OCI-LY1 (cell line): ENCODE data around the gene EXOC6B.

Experiments used
- EZH2 ChIP-seq: fragments of 200-600 bp; sonication (generic), shearing (Covaris generic); IDR thresholded peaks from 2 replicates; pipeline ENCODE4 v1.8.0; 2017; ENCODE audit warnings: borderline replicate concordance, mixed run types, mild to moderate bottlenecking, antibody characterized with exemption, low read length, moderate library complexity, mixed read lengths
- TF ChIP-seq, protein P1 (sequence below): fragments of 200-600 bp; sonication (generic), shearing (Covaris generic); IDR thresholded peaks from 2 replicates; pipeline ENCODE4 v1.5.1; 2017; ENCODE audit warnings: mild to moderate bottlenecking, antibody characterized with exemption, low read length, moderate library complexity, mixed read lengths

DNA sequence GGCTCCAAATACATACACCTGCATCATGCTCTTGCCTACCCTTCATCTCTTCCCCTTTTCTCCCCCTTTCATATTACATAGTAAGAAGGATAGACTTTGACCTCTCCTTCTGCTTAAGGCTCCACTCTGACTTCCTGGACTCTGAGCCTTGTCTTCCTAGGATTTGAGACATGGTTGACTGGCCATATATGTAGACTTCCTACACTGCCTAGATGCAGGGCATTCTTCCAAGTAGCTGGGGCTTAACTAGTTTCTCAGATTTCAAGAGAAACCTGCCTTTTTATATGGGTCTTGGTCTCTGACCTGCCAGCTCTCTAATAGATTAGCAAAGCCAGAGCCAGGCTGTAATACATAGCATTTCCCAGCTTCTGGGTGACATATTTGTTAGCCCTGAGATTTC is 642.8 kb downstream of the EXOC6B start:
- TF ChIP-seq, protein P1, sequence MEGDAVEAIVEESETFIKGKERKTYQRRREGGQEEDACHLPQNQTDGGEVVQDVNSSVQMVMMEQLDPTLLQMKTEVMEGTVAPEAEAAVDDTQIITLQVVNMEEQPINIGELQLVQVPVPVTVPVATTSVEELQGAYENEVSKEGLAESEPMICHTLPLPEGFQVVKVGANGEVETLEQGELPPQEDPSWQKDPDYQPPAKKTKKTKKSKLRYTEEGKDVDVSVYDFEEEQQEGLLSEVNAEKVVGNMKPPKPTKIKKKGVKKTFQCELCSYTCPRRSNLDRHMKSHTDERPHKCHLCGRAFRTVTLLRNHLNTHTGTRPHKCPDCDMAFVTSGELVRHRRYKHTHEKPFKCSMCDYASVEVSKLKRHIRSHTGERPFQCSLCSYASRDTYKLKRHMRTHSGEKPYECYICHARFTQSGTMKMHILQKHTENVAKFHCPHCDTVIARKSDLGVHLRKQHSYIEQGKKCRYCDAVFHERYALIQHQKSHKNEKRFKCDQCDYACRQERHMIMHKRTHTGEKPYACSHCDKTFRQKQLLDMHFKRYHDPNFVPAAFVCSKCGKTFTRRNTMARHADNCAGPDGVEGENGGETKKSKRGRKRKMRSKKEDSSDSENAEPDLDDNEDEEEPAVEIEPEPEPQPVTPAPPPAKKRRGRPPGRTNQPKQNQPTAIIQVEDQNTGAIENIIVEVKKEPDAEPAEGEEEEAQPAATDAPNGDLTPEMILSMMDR: no peak
- TF ChIP-seq EZH2: no peak
